Coronary artery (tissue), 2 donors: ENCODE results near the gene PDE4A.

Experiments
- DNase-seq: peaks from one replicate; pipeline ENCODE4 v3.0.0-alpha.2; 2017; ENCODE audit warnings: low spot score
- H3K27ac ChIP-seq, 2 donors: fragments of 200-600 bp; sonication (generic); one replicate each; pipeline ENCODE4 v1.5.1; 2016 to 2019
- H3K4me3 ChIP-seq: fragments of 200-600 bp; sonication (generic); 2 replicates; pipeline ENCODE4 v1.5.1; 2016; ENCODE audit warnings: mild to moderate bottlenecking, moderate library complexity
- CTCF ChIP-seq: fragments of 200-600 bp; sonication (generic); IDR thresholded peaks from one replicate; pipeline ENCODE4 v1.5.1; 2019; ENCODE audit warnings: antibody characterized with exemption

The PDE4A gene

GRCh38 chr19:10503002-10503789 is 82.9 kb downstream of the PDE4A start, which contains the start of gene KEAP1:
TSS of gene KEAP1 (minus strand) at chr19:10503356. CDS start at chr19:10500033, 3,323 bp downstream.
- no peak for TF ChIP-seq CTCF

GRCh38 chr19:10505583-10506229 is 85.4 kb downstream of the PDE4A start:
- H3K27ac ChIP-seq = no peak overlapping the region
- DNase-seq = no peak
- H3K4me3 ChIP-seq = no peak overlapping the region
- peak; percentile 61 for TF ChIP-seq CTCF

More at GRCh38 chr19:10503002-10503789, 82.9 kb downstream of the PDE4A start, which contains the start of gene KEAP1:
- Histone ChIP-seq H3K4me3 (peak within 1 kb of the TSS; percentile 95), H3K27ac (peak within 1 kb of the TSS; percentile 94 to 97)
- peak; percentile 84 for DNase-seq

- no peak overlapping the region for H3K27ac ChIP-seq
- TF ChIP-seq CTCF = no peak
- no peak for DNase-seq
- H3K4me3 ChIP-seq = no peak overlapping the region
Observed at GRCh38 chr19:10508036-10508435, 87.7 kb downstream of the PDE4A start.

GRCh38 chr19:10508707-10509106 is 88.4 kb downstream of the PDE4A start:
- no peak for TF ChIP-seq CTCF
- no peak overlapping the region for H3K4me3 ChIP-seq
- no peak for DNase-seq
- H3K27ac ChIP-seq = no peak overlapping the region

GRCh38 chr19:10510301-10510802 is 90.0 kb downstream of the PDE4A start:
- no peak for DNase-seq
- no peak overlapping the region for H3K4me3 ChIP-seq
- peak; percentile 59 for TF ChIP-seq CTCF
- H3K27ac ChIP-seq = no peak overlapping the region

- Histone ChIP-seq H3K4me3 (no peak overlapping the region), H3K27ac (no peak overlapping the region)
- DNase-seq = no peak
- no peak for TF ChIP-seq CTCF
Observed at GRCh38 chr19:10513223-10513622, 92.9 kb downstream of the PDE4A start.
